ENCODE results near the gene MED10.
"Not testable (repeated sequence)": the region's sequence is repeated elsewhere in the genome, so short reads cannot be mapped to it uniquely, and the experiment has no call there.

MED10 gene

DNA sequence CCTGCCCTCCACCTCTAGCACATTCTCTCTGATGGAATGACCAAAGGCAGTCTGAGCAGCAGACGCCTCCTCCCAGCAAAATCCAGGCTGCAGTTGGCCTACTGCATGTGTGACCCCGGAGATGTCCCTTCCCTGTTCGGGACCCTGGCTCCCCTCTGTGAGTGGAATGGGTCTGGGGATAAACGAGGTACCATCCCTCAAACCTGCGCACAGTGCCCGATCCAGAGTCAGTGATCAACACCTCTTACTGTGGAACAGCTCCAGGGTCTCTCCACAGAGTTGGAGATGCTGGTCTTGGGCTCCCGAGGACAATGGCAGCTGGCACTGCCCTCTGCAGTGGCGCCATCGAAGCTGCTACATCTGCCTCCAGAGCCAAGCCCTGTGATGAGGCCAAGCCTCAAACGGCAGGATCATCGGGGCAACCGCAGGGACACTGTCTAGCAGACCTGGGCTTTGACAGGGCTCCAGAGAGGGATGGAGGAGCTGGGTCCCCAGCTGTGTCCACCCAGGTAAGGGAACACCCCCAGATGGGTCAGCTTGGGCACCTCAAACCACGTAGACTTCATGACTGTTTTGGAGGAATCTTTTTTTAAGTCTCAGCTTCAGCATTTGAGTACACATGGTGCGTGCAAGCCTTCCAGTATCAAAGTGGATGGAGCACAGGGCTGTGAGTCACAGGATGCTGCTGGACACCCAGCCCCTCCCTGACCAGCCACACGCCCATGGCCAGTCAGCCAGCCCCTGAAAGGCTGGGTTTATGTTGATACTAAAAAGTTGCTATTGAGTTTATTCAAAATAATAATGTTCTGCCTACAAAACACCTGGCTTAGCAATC lies 13.0 kb downstream of the MED10 start:
- Histone ChIP-seq H3K36me3 (ENCODE audit: insufficient read depth, low read depth, low read length) (peaks cover 13% of the 10 kb centered on the region), H3K9me3 (ENCODE audit: insufficient read depth, low read depth, low read length) (no peaks in the 10 kb centered on the region), H3K27me3 (ENCODE audit: insufficient read depth, low read length) (no peaks in the 10 kb centered on the region), H3K9ac (ENCODE audit: low read depth, low read length) (no peak overlapping the region), H3K27ac (ENCODE audit: low read length) (no peak overlapping the region), H3K4me1 (ENCODE audit: insufficient read depth, low read length) (no peaks in the 10 kb centered on the region), H3K4me3 (ENCODE audit: low read length) (no peak overlapping the region)

DNA sequence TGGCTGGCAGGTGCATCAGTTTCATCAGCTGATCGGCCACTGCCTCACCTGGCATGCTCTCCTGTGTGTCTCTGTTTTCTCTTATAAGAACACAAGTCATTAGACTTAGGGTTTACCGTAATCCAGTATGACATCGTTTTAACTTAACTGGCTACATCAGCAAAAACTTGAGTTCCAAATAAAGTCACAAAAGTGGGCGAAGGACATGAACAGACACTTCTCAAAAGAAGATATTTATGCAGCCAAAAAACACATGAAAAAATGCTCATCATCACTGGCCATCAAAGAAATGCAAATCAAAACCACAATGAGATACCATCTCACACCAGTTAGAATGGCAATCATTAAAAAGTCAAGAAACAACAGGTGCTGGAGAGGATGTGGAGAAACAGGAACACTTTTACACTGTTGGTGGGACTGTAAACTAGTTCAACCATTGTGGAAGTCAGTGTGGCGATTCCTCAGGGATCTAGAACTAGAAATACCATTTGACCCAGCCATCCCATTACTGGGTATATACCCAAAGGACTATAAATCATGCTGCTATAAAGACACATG lies 14.8 kb downstream of the MED10 start:
- not testable (repeated sequence) for H3K4me1 ChIP-seq (ENCODE audit: insufficient read depth, low read length); H3K9me3 ChIP-seq (ENCODE audit: insufficient read depth, low read depth, low read length); H3K4me3 ChIP-seq (ENCODE audit: low read length); H3K27me3 ChIP-seq (ENCODE audit: insufficient read depth, low read length); H3K27ac ChIP-seq (ENCODE audit: low read length); H3K36me3 ChIP-seq (ENCODE audit: insufficient read depth, low read depth, low read length); H3K9ac ChIP-seq (ENCODE audit: low read depth, low read length)

DNA sequence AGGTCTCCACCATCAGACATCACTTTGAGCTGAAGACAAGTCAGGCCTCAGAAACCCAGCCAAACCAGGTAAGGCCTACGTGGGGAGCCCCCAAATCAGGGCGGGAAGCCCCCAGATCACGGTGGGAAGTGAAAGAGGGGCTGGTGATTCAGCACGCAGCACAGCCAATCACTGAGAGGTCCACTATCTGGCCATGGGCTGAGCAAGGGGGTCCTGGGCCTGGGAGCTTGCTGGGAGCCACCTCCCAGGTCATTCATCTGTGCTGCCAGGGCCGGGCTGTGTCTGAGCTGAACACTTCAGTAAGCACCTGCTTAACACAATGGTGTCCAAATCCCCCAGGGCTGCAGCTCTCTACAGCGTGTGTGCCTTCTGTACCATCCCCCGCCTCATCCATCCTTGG lies 15.5 kb downstream of the MED10 start:
- no peak overlapping the region for H3K9ac ChIP-seq (ENCODE audit: low read depth, low read length)
- H3K27me3 ChIP-seq (ENCODE audit: insufficient read depth, low read length) = no peaks in the 10 kb centered on the region
- H3K27ac ChIP-seq (ENCODE audit: low read length) = no peak overlapping the region
- no peaks in the 10 kb centered on the region; the same call in 1 of the 2 replicates for H3K9me3 ChIP-seq (ENCODE audit: insufficient read depth, low read depth, low read length)
- H3K36me3 ChIP-seq (ENCODE audit: insufficient read depth, low read depth, low read length) = peaks cover 5% of the 10 kb centered on the region; the same call in 1 of the 2 replicates
- H3K4me1 ChIP-seq (ENCODE audit: insufficient read depth, low read length) = no peaks in the 10 kb centered on the region
- no peak overlapping the region for H3K4me3 ChIP-seq (ENCODE audit: low read length)

DNA sequence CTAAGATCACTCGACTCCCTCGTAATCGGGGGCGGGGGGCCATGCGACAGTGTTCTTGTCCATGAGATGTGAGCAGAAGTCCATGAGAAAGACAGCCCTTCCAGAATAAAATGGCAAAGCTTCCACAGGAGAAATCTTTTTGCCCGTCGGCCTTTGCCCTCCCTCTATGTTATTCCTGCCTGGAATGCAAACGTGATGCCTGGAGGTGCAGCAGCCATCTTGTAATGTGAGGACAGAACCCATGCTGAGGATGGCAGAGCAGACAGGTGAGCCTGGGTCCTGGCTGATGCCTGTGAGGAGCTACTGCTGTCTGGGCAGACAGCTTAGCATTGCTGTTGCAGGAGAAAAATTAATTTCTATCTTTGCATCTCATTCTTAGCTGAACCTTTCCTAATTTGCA lies 17.2 kb downstream of the MED10 start:
- H3K27me3 ChIP-seq (ENCODE audit: insufficient read depth, low read length) = no peaks in the 10 kb centered on the region
- no peak overlapping the region for H3K9ac ChIP-seq (ENCODE audit: low read depth, low read length)

DNA sequence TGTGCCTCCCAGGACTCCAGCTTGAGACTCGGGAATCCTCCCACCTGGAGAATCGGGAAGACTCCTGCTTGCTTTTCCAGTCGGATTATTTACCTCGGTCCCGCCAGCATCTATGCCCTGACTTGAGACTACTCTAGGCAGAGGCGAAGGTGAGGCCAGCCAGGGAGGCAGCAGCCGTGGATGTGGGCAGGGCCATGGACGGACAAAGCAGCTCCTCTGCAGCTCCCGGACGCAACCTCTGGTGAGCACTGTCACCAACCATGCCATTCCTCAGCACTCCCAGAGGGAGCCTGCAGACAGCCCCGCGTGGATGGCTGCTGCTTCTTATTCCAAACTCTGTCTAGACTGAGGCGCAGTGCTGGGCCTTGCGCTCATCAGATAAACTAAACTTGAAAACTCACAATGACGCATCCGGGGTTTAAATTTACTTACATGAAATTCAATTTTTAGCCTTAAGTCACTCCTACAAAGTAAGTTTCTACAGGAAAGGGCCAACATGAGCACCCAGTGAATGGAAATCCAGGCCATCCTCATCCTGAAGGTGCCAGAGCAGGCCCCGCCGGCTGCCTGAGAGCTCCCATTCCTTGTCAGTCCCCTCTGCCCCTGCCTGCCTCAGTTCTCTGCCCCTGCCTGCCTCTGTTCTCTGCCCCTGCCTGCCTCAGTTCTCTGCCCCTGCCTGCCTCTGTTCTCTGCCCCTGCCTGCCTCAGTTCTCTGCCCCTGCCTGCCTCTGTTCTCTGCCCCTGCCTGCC lies 17.8 kb downstream of the MED10 start:
- Histone ChIP-seq H3K9ac (ENCODE audit: low read depth, low read length) (no peak overlapping the region), H3K36me3 (ENCODE audit: insufficient read depth, low read depth, low read length) (no peaks in the 10 kb centered on the region), H3K27ac (ENCODE audit: low read length) (no peak overlapping the region), H3K27me3 (ENCODE audit: insufficient read depth, low read length) (no peaks in the 10 kb centered on the region), H3K4me3 (ENCODE audit: low read length) (no peak overlapping the region), H3K9me3 (ENCODE audit: insufficient read depth, low read depth, low read length) (no peaks in the 10 kb centered on the region; the same call in 1 of the 2 replicates), H3K4me1 (ENCODE audit: insufficient read depth, low read length) (no peaks in the 10 kb centered on the region)

More for the DNA sequence above, 17.2 kb downstream of the MED10 start:
- Histone ChIP-seq H3K9me3 (ENCODE audit: insufficient read depth, low read depth, low read length) (no peaks in the 10 kb centered on the region; the same call in 1 of the 2 replicates), H3K4me3 (ENCODE audit: low read length) (no peak overlapping the region), H3K27ac (ENCODE audit: low read length) (no peak overlapping the region), H3K36me3 (ENCODE audit: insufficient read depth, low read depth, low read length) (no peaks in the 10 kb centered on the region), H3K4me1 (ENCODE audit: insufficient read depth, low read length) (no peaks in the 10 kb centered on the region)

DNA sequence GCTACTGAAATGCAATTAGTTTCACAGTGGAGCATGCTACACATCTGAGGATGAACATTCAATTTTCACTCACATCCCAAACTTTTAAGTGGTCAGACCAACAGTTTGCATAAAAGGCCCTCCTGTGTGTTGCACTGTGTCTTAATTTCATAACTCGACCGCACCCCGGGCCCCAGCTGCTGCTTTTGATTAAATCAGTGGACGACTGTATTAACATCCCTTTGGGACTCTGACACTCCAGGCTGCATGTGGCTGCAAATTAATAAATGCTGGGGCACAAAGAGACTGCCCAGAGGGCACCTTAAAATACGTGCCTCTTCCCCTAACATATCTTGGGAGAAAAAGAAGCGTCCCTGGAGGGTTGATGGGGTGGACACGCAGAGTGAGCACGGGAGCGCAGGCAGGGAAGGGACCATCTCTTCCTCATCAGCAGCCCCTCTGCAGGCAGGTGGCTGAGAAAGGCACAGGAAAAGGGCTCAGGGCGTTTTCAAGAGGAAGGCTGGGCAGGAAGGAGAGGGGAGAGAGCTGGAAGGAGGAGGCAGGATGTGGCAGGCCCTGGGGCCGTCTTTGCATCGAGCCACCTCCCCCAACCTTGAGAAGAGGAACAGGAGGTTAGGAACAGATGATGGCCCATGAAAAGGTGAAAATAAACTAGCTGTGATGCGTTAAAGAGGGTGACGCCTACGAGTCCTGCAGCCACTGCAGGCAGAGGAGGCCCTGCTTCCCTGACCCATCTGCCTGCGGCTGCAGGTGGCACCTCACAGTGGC lies 18.6 kb downstream of the MED10 start:
- Histone ChIP-seq H3K4me1 (ENCODE audit: insufficient read depth, low read length) (no peaks in the 10 kb centered on the region), H3K9ac (ENCODE audit: low read depth, low read length) (no peak overlapping the region), H3K27ac (ENCODE audit: low read length) (no peak overlapping the region), H3K36me3 (ENCODE audit: insufficient read depth, low read depth, low read length) (no peaks in the 10 kb centered on the region), H3K4me3 (ENCODE audit: low read length) (no peak overlapping the region), H3K9me3 (ENCODE audit: insufficient read depth, low read depth, low read length) (no peaks in the 10 kb centered on the region; the same call in 1 of the 2 replicates), H3K27me3 (ENCODE audit: insufficient read depth, low read length) (no peaks in the 10 kb centered on the region; the same call in 1 of the 2 replicates)

DNA sequence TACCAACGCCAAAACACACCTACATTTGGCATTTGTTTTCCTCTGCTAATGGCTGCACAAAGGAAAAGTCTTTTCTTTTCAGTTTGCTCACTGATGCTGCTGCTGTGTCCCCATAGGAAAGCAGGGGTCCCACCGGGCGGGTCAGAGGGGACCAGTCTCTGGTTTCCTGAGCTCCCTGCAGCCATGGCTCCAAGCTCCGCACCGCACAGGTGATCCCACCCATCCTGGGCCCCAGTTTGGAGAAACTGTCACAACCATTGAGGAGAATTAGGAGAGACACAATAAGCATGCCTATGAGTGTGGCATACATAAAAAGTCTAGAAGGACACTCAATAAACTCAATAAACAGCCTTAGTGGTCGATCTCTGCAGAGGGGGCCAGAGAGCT lies 19.9 kb downstream of the MED10 start:
- H3K4me3 ChIP-seq (ENCODE audit: low read length) = no peak overlapping the region
- H3K27ac ChIP-seq (ENCODE audit: low read length) = no peak overlapping the region
- H3K36me3 ChIP-seq (ENCODE audit: insufficient read depth, low read depth, low read length) = no peaks in the 10 kb centered on the region
- H3K9me3 ChIP-seq (ENCODE audit: insufficient read depth, low read depth, low read length) = no peaks in the 10 kb centered on the region; the same call in 1 of the 2 replicates
- H3K9ac ChIP-seq (ENCODE audit: low read depth, low read length) = no peak overlapping the region
- no peaks in the 10 kb centered on the region; the same call in 1 of the 2 replicates for H3K27me3 ChIP-seq (ENCODE audit: insufficient read depth, low read length)
- H3K4me1 ChIP-seq (ENCODE audit: insufficient read depth, low read length) = no peaks in the 10 kb centered on the region

DNA sequence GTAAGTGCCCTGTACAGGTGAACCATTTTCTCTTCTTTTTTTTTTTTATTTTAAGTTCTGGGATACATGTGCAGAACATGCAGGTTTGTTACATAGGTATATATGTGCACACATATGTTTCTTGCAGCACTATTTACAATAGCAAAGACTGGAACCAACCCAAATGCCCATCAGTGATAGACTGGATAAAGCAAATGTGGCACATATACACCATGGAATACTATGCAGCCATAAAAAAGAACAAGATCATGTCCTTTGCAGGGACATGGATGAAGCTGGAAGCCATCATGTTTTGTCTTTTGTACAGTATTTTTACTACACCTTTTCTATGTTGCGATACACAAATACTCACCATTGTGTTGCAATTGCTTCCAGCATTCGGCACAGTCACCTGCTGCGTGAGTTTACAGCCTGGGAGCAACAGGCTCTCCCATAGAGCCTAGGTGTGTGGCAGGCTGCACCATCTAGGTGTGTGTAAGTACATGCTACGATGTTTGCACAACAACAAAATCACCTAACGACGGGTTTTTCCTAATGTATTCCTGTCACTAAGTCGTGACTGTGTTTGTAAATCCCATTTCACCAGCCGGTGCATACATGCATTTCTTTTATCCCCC lies 20.4 kb downstream of the MED10 start:
- not testable (repeated sequence) for H3K36me3 ChIP-seq (ENCODE audit: insufficient read depth, low read depth, low read length); H3K4me3 ChIP-seq (ENCODE audit: low read length); H3K9ac ChIP-seq (ENCODE audit: low read depth, low read length); H3K9me3 ChIP-seq (ENCODE audit: insufficient read depth, low read depth, low read length); H3K27me3 ChIP-seq (ENCODE audit: insufficient read depth, low read length); H3K27ac ChIP-seq (ENCODE audit: low read length); H3K4me1 ChIP-seq (ENCODE audit: insufficient read depth, low read length)

DNA sequence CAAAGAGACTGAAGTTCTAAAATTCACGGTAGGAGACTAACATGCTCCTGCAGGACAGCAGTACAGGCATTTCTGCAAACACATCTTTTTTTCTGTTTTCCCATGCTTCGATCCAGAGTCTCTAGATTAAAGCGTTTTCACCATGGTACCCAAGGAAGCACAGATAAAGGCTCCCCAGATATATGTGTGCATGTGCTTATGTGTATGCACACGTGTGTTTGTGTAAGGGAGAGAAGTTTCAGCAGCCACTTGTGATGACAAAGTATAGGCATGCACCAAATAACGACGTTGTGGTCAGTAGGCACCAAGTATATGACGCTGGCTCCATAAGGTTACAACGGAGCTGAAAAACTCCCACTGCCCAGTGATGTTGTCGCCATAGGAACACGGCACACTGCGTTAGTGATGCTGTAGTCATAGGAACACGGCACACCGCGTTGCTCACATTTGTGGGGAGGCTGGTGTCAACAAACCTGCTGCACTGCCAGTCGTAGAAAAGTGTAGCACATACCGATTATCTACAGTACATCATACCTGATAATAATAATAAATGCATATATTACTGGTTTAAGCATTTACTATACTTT lies 21.7 kb downstream of the MED10 start:
- H3K27me3 ChIP-seq (ENCODE audit: insufficient read depth, low read length) = no peaks in the 10 kb centered on the region; the same call in 1 of the 2 replicates
- H3K4me3 ChIP-seq (ENCODE audit: low read length) = no peak overlapping the region
- H3K36me3 ChIP-seq (ENCODE audit: insufficient read depth, low read depth, low read length) = no peaks in the 10 kb centered on the region
- no peaks in the 10 kb centered on the region; the same call in 1 of the 2 replicates for H3K9me3 ChIP-seq (ENCODE audit: insufficient read depth, low read depth, low read length)
- H3K9ac ChIP-seq (ENCODE audit: low read depth, low read length) = no peak overlapping the region
- no peak overlapping the region for H3K27ac ChIP-seq (ENCODE audit: low read length)
- no peaks in the 10 kb centered on the region for H3K4me1 ChIP-seq (ENCODE audit: insufficient read depth, low read length)

DNA sequence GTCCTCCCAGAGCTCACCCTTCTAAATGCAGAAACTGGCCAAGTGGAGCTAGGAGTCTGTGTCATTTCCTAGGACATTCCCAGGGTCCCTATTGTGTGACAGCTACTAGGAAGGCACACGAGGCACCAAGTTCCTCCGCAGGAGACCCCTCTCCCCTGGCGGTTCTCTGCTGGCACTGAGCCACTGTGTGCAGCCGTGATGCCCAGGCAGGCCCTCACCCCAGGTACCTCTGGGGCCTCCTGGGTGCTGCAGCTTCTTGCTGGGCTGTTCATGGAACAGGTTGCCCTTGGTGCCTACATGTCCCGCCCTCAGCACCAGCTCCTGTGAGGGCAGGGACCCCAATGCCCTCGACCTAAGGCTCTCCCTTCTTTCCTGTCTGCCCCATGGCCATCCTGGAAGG lies 23.1 kb downstream of the MED10 start:
- Histone ChIP-seq H3K9ac (ENCODE audit: low read depth, low read length) (no peak overlapping the region), H3K4me1 (ENCODE audit: insufficient read depth, low read length) (no peaks in the 10 kb centered on the region), H3K27ac (ENCODE audit: low read length) (no peak overlapping the region), H3K36me3 (ENCODE audit: insufficient read depth, low read depth, low read length) (no peaks in the 10 kb centered on the region), H3K27me3 (ENCODE audit: insufficient read depth, low read length) (no peaks in the 10 kb centered on the region; the same call in 1 of the 2 replicates), H3K9me3 (ENCODE audit: insufficient read depth, low read depth, low read length) (no peaks in the 10 kb centered on the region; the same call in 1 of the 2 replicates), H3K4me3 (ENCODE audit: low read length) (no peak overlapping the region)
